ENCODE data around the gene TMEM163.

The TMEM163 gene

DNA sequence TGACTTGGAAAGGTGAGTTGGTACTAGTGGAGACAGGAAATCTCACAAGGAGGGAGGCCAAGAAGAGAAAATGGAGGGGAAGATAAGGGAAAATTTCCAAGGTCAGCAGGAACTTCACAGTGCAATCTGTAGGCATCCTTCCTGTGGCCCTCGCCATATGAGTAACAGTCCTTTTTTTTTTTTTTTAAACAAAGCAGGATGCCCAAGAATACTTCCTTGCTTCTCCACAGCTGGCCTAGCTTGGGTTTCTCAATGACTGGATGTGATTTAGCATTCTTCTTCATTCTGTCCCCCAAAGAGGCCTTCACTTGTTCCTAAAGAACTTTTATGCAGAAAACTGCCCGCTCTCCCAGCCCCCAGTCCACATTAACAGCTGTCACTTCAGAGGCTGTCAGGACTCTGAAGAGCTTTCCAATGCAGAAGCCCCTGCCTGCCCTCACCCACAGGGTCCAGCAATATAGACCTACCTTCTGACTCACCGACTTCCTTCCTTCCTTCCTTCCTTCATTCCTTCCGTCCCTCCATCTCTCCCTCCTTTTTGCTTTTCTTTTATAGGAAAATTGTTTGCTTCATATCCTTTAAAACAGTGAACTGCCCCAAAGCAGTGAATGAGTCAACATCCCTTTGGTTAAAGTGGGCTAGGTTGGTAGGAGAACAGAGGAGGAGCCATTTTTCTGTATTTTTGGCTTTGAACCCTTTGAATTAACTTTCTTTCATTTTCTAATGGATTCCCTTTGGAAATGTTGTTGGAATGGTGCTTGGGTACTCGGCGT is 292.9 kb downstream of the TMEM163 start:
- DNase-seq: no peak

DNA sequence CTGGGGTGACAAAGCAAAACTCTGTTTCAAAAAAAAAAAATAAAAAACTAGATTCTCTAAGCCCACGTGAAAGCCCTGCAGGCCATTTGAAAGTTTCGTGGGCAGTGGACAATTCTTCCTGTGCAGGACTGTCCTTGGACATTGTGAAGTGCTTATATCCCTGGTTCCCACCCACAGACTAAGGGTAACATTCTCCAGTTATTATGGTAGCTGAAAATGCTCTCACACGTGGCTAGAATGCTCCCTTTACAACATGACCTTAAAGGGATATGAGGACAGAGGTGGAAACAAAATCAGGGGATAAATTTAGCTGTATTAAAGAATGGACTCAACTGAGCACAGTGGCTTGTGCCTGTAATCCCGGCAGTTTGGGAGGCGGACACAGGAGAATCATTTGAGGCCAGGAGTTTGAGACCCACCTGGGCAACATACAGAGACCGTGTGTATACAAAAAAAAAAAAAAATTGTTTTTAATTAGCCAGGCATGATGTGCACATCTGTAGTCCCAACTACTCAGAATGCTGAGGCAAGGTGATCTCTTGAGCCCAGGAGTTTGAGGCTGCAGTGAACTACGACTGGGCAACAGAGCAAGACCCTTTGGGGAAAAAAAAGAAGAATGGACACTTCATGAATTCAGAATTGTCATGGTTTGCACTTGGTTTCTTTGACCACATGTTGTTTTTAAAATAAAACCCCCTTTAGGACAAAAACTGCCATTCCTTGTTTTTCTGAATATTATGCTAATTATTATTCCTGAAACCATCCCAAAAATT is 297.1 kb downstream of the TMEM163 start:
- DNase-seq: no peak

DNA sequence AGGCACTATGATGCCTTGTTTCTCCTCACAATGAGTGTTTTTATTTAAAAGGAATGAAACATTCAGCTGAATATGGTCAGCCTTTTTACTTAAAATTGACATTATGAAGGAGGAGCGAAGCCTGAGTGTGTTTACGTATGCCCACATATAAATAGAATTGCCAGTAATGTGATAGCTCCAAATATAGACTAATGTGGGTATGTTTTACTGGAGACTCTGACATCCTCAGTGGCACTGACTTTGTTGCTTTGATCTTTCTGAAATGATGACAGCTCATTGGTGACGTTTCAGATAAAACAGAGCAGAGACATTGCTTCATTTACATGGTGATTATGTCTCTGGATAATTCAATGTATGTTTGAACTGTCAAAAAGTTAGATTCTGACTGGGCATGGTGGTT is 297.9 kb downstream of the TMEM163 start:
- no peak for DNase-seq

DNA sequence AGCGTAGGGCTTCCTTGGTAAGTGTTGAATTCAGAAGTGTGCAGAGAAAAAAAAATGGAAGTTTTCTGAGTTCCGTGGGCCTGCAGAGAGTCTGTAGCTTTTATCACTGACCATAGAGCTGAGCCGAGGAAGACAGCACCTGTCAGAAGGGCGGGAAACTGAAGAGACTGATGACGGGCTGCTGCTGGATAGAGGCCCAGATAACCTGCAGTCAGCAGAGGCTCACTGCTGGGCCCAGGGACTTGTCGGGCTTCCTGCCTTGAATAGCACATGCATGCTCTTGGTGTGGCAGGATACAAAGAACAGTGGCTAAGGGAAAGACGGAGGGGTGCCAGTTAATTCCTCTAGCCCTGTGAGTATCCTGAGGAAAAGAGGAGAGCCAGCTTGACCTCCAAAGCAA is 298.5 kb downstream of the TMEM163 start:
- no peak for DNase-seq

DNA sequence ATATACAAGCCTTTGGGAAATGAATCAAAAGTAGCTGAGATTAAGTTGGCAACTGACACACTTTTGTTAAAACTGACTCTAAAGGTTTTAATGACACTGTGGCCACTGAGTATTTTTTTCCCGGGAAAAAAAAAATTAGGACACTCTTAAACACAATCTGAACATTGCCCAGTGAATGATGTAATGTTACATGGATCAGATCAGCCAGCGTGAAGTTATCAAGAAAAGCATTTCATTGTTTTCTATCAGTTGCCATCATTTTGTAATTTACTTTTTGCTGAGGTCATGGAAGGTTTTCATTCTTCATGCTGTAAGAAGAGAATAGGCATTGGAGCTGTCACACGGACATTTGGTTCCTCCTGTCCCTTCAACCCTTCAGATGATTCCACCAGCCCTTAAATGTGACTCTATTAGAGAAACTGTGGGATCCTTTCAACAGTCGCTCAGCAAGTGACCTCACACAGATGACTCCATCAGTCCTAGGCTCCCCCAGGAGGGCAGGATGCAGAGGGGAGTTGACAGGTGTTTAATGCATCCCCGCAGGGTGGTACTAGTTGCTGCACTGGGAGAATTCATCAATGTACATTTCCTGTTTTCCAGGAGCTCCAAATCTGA is 300.7 kb downstream of the TMEM163 start:
- DNase-seq: no peak

DNA sequence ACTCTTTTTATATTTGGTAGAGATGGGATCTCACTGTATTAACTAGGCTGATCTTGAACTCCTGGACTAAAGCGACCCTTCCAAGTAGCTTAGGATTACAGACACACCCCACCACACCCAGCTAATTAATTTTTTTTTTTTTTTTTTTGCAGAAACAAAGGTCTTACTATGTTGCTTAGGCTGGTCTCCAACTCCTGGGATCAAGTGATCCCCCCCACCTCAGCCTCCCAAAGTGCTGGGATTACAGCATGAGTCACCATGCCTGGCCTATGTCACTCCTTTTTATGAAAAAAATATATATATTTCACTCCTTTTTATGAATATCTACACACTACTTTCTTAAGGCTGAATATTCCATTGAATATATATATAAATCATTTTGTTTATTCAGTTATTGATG is 302.2 kb downstream of the TMEM163 start:
- no peak for DNase-seq

DNA sequence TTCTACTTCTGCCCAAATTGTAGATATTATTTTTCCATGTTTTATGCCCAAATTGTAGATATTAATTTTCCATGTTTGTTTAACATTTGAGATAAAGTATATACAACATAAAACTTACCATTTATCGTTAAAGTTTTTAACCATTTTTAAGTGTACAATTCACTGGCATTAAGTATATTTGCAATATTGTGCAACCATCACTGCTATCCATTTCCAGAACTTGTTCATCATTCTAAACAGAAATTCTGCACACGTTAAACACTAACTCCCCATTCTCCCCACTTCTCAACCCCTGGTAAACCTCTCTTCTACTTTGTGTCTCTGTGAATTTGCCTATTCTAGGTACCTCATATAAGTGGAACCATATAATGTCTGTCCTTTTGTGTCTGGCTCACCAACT is 302.8 kb downstream of the TMEM163 start:
- DNase-seq: no peak

DNA sequence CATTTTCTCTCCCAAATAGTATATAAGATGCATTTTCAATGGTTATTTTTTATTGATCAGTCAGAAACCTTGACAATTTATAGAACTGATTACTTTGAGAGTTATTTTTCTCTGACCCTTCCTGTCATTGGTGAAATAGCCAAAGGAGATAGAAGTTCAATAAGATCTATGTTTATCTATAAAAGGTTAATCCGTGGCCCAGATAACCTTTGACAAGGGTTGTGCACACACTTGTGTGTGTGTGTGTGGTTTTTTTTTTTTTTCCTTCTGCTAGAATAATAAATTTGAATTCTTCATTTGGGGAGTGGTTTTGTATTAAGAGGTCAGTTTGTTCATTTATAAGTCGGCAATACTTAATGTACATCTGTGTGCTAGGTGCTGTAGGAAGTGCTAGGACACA is 304.9 kb downstream of the TMEM163 start:
- DNase-seq: no peak

DNA sequence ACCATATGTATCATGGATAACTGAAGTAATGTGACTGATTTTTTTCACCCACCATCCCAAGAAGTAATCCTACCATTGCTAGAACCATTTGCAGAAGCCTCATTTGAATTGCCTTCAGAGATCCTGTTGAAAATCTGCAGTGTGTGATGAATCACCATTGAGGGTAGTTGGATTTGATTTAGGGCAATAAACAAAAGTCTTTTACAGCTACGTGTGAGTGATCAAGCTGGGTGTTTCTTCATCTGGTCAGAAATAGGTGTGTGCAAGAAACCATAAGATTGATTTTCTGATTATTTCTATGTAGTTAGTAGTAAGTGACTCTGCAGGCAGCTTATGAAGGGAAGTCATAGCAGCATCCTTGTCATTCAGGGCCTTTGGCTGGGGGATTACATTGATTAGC is 305.4 kb downstream of the TMEM163 start:
- DNase-seq: no peak

DNA sequence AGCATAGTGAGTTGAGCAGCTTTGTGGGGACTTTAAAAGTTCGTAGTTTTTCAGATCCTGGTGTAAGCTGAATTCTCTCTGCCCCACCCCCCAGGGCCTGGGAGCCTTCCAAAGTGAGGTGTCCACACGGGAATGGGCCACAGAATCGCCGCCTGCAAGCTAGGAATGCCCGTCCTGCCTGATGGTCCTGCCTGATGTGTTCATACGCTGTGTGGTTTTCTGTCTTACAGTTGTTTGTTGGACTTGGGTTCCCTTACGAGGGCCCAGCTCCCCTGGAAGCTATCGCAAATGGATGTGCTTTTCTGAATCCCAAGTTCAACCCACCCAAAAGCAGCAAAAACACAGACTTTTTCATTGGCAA is 306.2 kb downstream of the TMEM163 start:
- no peak for DNase-seq

DNA sequence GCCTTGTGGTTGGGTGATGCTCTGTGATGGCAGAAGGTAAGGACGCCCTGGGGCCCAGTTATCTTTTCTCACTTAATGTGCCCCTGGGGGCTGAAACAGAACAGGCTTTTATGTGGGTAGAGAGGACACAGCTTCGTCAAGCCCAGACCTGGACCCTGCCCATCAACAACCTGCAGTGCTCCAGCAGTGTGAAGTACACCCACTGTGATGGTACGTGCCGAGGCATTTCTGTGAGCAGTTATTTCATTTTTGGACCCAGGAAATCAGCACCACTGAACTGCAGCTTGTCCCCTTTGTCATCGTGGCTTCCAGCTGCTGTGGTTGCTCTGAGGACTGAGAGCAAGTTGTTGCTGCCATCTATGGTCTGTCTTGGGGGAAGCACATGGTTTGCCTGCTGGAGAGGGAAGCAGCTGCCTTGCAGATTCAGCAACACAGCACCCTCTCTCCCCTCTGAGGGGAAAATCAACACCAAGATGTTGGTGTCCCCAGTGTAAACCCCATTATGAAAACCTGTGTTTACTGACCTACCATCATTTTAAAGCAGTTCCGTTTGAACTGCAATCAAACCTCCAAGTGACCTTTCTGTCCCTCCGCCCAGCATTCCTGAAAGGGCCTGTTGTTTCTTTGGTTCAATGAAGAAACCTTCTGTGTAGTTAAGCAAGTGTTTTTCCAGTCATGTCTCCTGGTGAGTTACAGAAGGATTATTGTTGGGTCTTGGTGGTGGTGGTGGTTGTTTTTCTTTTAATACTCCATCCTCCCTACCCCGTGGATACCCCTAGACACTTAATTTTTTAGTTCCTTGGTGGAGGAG is 306.8 kb downstream of the TMEM163 start:
- DNase-seq: peak; percentile 59

DNA sequence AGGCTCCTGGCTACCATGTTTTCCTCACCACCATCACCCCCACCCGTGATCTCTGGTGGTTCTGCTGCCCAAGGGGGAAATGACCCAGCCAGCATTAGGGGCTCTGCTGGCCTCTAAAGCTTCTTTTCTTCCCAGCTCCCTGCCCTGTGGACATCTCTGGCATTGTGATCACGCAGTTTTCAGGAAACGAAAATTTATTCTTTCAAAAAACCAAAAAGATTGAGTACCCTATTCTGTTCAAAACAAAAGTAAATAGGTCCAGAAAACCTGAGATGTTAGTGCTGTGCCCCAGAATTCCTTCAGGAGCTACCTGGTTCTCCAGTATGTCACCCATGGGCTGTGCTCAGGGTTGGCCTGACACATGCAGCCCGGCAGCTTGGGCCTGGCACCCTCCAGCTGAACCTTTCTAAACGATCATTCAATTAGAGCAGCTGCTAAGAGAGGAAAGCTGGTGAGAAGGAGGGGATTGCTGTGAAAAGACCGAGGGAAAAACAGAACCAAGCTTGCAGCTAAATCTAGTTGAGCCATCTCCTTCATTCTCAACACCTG is 307.4 kb downstream of the TMEM163 start:
- no peak for DNase-seq

DNA sequence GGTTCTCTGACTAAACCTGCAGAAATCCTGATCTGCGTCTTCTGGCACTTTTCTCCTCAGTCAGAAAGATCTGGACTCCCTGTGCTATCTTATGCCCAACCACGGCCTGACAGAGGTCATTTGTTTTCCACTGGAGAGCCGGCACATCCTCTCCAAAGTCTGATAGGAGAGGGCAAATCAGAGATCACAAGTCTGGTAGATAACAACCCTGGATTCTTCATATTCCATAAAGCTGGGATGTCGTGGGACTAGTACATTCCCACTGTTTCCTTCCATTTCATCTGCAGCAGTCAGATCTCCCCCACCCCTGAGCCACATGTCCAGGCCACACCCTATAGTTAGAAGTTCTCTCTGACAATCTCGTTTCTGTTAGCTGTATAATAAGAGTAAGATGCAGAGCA is 308.0 kb downstream of the TMEM163 start:
- DNase-seq: no peak

DNA sequence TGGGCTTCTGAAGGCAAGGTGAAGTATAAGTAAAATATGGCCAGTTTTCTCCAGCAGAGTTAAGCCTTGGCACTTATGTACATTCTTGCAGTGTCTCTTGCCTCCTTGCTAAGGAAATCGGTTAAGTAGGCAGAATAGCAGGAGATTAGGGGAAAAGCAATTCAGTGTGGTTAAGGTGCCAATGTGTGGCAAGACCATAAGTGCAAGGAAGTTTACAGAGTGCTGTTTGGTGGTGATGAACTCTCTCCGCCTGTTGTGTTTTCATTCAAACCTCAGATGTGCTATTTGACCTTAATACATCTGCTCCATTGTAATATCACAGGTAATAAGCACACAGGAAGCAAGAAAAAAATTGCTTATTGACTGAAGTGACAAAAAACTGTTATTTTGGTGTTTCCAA is 308.8 kb downstream of the TMEM163 start:
- DNase-seq: no peak

DNA sequence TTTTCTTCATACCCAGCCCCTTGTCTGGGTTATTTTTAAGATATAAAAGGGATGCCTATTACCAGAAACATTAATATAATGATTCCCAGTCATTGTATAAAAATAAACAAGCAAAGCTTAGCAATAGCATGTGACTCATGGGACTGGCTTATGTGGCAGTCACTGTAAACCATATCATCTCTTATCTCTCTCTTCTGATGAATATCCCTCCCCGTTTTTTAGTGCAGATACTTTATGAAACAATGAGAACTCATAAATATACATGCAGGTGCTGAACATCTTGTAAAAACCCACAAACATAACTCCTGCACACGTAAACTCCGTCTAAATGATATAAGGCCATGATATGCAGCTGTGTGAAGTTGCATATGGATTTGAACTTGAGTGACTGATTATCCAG is 310.0 kb downstream of the TMEM163 start:
- no peak for DNase-seq

DNA sequence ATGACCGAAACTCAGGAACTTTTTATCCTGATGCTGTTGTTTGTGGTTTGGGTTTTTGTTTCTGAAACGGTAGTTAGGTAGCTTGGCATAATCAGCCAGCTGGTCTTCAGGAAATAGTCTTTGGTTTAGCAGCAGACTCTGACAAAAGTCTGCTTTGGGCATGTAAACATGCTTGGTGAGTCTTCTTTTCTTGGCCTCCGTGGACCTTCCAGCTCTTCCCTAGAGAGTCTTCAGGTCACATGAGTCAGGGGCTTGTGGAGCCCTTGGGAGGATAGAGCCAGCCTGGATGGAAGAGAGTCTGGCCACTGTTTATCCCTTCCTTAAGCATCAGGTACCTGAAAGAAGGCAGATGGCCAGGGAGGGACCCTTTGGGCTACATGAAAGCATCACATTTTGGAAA is 310.4 kb downstream of the TMEM163 start:
- no peak for DNase-seq

DNA sequence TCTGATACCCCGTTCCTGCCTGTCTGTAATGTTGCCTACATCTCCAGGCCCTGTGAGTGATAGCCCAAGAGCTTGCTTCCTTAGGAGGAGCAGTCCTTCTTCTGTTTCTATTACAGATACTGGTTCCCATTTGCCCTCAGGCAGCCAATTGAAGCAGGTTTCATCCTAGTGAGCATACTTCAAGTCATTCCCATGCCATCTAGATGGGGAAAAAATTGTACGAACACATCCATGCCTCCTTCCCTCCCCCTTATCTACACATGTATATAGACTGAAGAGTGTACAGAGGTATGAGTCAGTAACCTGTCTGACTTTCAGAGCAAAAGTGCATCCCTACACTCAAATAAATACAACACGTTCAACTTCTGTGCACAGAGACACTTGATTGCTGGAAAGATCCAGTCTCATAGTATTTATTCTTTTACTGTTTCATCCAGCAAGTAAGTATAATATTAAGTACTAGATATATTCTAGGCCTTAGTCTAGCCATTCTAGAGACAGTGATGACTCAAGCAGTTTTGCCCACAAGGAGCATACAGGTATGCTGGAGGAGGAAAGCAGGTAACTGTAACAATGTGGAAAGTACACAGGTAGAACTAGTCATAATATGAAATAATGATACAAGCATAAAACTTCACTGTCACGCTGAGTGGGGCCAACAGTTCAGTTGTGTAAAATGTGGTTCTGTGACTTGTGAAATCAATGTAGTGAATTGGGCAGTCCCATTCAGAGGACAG is 311.5 kb downstream of the TMEM163 start:
- no peak for DNase-seq

DNA sequence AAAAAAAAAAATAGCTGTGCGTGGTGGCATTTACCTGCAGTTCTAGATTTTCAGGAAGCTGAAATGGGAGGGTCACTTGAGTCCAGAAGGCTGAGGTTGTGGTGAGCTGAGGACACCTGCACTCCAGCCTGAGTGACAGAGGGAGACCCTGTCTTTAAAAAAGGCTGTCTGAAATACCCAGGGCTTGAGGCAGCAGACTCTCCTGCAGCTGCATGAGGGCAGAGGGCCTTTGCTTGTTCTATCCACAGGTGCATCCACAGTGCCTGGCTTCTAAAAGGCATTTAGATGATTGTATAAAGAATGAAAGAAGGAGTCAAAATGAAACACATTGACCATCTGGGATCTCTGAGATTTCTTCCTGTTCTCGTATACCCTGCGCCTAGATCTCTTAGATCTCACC is 312.1 kb downstream of the TMEM163 start:
- DNase-seq: no peak

DNA sequence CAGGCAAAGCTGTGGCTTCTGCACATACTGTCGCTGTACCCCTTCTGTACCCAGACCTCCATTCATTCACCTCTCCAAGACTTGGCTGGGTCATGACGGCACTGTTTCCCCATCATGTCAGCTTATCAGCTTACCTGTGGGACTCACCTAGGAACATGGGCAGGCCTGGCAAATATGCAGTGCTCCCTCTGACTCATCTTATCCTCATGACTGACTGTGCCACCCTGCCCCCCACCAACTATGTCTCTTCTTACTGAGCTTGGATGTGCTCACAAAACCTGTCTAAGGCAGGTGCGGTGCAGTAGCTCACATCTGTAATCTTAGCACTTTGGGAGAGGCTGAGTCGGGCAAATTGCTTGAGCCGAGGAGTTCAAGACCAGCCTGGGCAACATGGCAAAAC is 312.5 kb downstream of the TMEM163 start:
- DNase-seq: no peak
